ENCODE results near the gene C21orf91. TPM values are rescaled to one million over a fixed set of nuclear protein-coding genes. Genes with fewer than 3 reads are reported as not detected.
"Not testable (repeated sequence)": the region's sequence is repeated elsewhere in the genome, so short reads cannot be mapped to it uniquely, and the experiment has no call there.

The C21orf91 gene
- total RNA-seq, 1 donor from 2014 or later: 26.7 TPM

DNA sequence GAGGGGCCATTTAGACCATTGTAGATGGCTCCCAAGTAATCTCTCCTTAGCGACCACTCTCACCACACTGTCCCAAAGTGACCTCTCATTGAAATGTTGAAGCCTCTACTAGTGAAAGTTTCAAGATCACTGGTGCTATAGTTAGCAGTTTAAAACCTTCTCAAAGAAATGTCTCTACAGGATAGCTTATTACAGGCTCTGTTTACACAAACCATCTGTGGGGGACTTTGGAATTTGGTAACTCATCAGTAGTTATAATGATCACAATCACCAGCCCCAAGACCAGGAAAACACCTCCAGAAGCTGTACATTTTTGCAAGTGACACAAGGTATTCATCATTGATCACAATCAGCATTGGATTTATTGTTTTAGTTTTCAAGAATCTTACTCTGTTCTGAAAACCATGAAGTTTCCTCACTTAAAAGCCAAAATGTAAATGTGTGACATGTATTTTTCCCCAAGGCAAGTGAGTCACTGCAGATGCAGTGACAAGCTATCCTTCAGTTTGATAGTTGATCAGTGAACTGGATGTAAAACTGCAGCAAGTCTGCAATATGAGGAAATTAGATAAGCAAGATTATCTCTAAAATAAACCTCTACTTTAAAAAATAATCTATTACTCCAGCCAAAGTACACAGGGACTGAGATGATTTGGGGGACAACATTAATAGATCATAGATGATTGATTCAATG lies 41.9 kb downstream of the C21orf91 start:
- no peak overlapping the region for H3K27ac Mint-ChIP-seq
- peaks cover 11% of the 10 kb centered on the region for H3K4me1 Mint-ChIP-seq
- DNase-seq (ENCODE audit: low spot score in 2 of 2, unreplicated experiment in 2 of 2): no peak
- H3K9me3 Mint-ChIP-seq: peaks cover 19% of the 10 kb centered on the region
- peaks cover 36% of the 10 kb centered on the region for H3K27me3 Mint-ChIP-seq (ENCODE audit: low read depth)
- H3K4me3 Mint-ChIP-seq: no peak overlapping the region
- TF ChIP-seq, protein P1, sequence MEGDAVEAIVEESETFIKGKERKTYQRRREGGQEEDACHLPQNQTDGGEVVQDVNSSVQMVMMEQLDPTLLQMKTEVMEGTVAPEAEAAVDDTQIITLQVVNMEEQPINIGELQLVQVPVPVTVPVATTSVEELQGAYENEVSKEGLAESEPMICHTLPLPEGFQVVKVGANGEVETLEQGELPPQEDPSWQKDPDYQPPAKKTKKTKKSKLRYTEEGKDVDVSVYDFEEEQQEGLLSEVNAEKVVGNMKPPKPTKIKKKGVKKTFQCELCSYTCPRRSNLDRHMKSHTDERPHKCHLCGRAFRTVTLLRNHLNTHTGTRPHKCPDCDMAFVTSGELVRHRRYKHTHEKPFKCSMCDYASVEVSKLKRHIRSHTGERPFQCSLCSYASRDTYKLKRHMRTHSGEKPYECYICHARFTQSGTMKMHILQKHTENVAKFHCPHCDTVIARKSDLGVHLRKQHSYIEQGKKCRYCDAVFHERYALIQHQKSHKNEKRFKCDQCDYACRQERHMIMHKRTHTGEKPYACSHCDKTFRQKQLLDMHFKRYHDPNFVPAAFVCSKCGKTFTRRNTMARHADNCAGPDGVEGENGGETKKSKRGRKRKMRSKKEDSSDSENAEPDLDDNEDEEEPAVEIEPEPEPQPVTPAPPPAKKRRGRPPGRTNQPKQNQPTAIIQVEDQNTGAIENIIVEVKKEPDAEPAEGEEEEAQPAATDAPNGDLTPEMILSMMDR (IDR thresholded peaks at IDR 0.05; ENCODE audit: unreplicated experiment): no peak
- peaks cover under 1% of the 10 kb centered on the region for H3K36me3 Mint-ChIP-seq

DNA sequence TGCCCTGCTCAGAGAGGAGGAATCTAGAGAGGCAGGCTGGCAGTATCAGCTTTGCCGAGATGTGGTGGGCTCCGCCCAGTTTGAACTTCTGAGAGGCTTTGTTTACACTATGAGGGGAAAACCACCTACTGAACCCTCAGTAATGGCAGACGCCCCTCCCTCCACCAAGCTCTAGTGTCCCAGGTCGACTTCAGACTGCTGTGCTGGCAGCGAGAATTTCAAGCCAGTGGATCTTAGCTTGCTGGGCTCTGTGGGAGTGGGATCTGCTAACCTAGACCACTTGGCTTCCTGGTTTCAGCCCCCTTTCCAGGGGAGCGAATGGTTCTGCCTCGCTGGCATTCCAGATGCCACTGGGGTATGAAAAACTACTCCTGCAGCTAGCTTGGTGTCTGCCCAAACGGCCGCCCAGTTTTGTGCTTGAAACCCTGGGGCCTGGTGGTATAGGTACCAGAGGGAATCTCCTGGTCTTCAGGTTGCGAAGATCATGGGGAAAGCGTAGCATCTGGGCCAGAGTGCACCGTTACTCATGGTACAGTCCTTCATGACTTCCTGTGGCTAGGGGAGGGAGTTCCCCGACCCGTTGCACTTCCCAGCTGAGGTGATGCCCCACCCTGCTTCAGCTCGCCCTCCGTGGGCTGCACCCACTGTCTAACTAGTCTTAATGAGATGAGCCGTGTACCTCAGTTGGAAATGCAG lies 43.6 kb downstream of the C21orf91 start:
- Mint-ChIP-seq H3K36me3 (no peaks in the 10 kb centered on the region), H3K27me3 (ENCODE audit: low read depth) (peaks cover 30% of the 10 kb centered on the region), H3K4me3 (no peak overlapping the region), H3K27ac (no peak overlapping the region), H3K4me1 (peaks cover 10% of the 10 kb centered on the region), H3K9me3 (peaks cover 33% of the 10 kb centered on the region)
- TF ChIP-seq, protein P1 (IDR thresholded peaks at IDR 0.05; ENCODE audit: unreplicated experiment): no peak
- DNase-seq (ENCODE audit: low spot score in 2 of 2, unreplicated experiment in 2 of 2): no peak

DNA sequence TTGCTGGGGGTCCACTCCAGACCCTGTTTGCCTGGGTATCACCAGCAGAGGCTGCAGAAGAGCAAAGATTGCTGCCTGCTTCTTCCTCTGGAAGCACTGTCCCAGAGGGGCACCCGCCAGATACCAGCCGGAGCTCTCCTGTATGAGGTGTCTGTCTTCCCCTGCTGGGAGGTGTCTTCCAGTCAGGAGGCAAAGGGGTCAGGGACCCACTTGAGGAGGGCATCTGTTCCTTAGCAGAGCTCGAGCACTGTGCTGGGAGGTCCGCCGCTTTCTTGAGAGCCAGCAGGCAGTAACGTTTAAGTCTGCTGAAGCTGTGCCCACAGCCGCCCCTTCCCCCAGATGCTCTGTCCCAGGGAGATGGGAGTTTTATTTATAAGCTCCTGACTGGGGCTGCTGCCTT lies 44.1 kb downstream of the C21orf91 start:
- not testable (repeated sequence) for H3K4me3 Mint-ChIP-seq; DNase-seq (ENCODE audit: low spot score in 2 of 2, unreplicated experiment in 2 of 2); H3K4me1 Mint-ChIP-seq; H3K36me3 Mint-ChIP-seq; H3K27ac Mint-ChIP-seq
- Mint-ChIP-seq H3K27me3 (ENCODE audit: low read depth) (peaks cover 26% of the 10 kb centered on the region), H3K9me3 (peaks cover 33% of the 10 kb centered on the region)

DNA sequence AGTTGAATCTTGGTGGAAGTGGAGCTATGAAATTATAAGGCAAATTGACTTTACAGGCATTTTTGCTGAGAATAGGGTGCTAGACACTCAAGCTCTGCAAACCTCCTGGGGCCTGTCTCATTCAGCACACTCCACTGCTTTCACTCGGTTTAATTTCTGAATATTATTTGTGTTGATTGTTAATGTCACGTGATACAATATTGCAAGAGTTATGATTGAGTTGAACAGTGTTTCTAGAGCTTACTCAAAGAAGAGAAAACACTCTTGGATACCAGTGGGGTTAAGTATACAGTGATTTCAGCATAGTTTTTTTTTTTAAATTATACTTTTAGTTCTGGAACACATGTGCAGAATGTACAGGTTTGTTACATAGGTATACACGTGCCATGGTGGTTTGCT lies 49.7 kb downstream of the C21orf91 start:
- Mint-ChIP-seq H3K9me3 (peaks cover 32% of the 10 kb centered on the region), H3K27me3 (ENCODE audit: low read depth) (peaks cover 32% of the 10 kb centered on the region), H3K4me1 (peaks cover 4% of the 10 kb centered on the region), H3K36me3 (no peaks in the 10 kb centered on the region), H3K4me3 (no peak overlapping the region), H3K27ac (no peak overlapping the region)
- no peak for DNase-seq (ENCODE audit: low spot score in 2 of 2, unreplicated experiment in 2 of 2)
- TF ChIP-seq, protein P1 (IDR thresholded peaks at IDR 0.05; ENCODE audit: unreplicated experiment): no peak

- TF ChIP-seq, protein P1 (IDR thresholded peaks at IDR 0.05; ENCODE audit: unreplicated experiment): no peak
- Mint-ChIP-seq H3K27me3 (ENCODE audit: low read depth) (peaks cover 27% of the 10 kb centered on the region), H3K9me3 (peaks cover 32% of the 10 kb centered on the region), H3K4me3 (no peak overlapping the region), H3K4me1 (peaks cover 5% of the 10 kb centered on the region), H3K36me3 (no peaks in the 10 kb centered on the region), H3K27ac (no peak overlapping the region)
- DNase-seq (ENCODE audit: low spot score in 2 of 2, unreplicated experiment in 2 of 2): no peak
Observed at GRCh38 chr21:17768840-17769446, 50.2 kb downstream of the C21orf91 start.

DNA sequence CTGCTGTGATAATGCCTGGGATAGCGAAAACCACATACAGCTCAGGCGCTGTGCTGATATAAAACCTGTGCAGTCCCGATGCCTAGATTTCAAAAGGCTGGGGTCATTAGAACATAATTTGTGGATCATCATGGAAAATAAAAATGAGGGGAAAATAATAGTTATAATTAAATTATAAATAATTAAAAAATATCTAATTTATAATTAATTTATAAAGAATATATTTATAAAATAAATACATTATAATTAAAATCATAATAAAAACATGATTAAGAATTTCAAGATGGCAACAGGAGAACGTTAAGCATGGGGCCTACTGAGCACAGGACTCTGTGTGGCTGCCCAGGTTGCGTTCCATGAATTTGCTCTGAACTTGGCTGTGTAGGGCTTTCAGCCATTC lies 53.9 kb downstream of the C21orf91 start:
- Mint-ChIP-seq H3K9me3 (peaks cover 5% of the 10 kb centered on the region), H3K36me3 (no peaks in the 10 kb centered on the region), H3K27ac (no peak overlapping the region), H3K4me3 (no peak overlapping the region), H3K4me1 (peaks cover 22% of the 10 kb centered on the region), H3K27me3 (ENCODE audit: low read depth) (peaks cover 18% of the 10 kb centered on the region)
- no peak for DNase-seq (ENCODE audit: low spot score in 2 of 2, unreplicated experiment in 2 of 2)
- TF ChIP-seq, protein P1 (IDR thresholded peaks at IDR 0.05; ENCODE audit: unreplicated experiment): no peak

Measured in mesothelial cell of epicardium (in vitro differentiated cells).